GM18909 (cell line): Measurements from ENCODE around the gene HEXD.

Source experiments
- ATAC-seq: cut with Tn5 transposase; IDR thresholded peaks from one replicate; pipeline ENCODE4 v1.9.1; 2021; ENCODE audit warnings: mild to moderate bottlenecking; ENCODE audit not compliant: unreplicated experiment, poor library complexity

Gene HEXD

DNA sequence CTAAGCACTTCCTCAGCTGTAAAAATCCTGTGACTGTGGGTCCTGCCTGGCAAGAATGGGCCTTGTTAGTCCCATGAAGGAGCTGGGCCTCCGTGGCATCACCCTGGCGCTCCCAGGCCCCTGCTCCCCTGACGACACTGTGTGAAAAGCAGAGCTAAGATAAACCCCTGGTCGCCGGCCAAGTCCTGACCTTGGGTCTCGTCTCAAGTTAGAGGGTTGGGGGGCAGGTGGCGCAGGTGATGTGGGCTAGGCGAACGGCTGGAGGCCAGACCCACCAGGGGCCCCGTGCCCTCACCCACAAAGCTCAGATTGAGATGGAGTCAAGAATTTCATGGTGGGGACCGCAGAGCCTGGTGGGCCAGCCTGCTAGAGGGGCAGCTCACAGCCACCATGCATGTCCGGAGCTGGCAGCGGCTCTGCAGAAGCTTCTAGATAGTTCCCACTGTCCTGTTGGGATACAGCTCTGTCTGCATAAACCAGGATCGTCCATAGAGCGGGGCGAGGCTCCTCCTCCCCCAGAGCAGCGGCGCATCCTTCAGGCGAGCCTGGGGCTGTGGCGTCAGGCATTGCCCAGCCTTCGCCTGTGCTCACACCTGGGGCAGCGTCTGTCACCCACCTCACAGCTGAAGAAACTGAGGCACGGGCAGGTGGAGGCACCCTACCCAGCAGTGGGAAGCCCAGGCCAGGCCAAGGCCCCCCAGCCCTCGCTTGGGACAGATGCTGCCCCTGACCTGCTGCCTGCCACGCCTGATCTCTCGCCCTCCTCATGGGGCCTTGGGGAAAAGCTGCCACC is 20.4 kb downstream of the HEXD start:
- ATAC-seq = no peak

DNA sequence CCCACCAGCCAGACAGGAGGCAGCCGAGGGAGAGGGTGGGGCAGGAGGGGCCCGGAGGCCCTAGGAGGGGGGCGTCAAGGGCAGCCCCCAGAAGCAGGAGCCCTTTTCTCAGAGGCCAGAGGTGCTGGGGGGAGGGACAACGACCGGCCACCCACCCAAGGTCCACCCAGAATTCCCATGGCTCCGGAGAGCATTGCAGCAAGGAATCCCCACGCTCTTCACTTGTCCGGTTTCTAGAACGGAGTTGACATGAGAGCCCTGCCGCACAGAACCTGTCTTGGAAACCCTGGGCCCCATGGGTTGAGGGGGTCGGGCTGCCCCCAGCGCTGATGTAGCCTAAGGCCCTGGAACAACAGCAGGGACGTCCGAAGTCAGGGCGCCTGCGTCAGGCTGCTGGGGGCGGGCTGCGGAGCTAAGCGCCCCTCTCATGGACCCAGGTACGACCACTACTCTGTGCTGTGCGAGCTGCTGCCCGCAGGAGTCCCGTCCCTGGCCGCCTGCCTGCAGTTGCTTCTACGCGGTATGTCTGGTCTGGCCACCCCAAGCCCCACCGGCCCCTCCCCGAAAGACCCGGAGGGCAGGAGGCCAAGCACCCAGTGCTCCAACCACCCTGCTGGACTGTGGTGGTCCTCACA is 21.2 kb downstream of the HEXD start:
- ATAC-seq = no peak

DNA sequence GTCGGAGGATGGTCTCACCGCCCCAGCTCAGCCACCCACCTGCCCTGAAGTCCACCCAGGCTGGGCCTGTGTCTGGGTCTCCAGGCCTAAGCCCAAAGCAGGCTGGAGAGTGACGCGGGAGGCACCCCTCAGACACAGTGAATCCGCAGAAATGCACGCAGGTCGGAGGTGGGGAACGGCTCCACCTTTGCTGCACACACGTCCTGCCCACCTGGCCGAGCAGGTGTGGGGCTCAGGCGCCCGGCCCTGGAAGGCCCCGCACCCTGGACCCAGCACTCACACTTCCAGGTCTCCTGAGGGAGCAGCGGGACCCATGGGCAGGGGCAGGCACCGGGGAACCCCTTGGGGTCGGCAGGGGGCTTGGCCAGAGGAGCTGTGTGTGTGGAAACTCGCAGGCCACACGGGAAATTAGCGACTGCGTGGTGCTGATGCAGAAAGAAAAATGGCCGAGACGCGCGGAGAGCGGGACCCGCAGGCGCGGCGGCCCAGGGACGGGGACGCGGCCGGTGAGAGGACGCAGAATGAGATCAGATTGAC is 21.8 kb downstream of the HEXD start:
- no peak for ATAC-seq

DNA sequence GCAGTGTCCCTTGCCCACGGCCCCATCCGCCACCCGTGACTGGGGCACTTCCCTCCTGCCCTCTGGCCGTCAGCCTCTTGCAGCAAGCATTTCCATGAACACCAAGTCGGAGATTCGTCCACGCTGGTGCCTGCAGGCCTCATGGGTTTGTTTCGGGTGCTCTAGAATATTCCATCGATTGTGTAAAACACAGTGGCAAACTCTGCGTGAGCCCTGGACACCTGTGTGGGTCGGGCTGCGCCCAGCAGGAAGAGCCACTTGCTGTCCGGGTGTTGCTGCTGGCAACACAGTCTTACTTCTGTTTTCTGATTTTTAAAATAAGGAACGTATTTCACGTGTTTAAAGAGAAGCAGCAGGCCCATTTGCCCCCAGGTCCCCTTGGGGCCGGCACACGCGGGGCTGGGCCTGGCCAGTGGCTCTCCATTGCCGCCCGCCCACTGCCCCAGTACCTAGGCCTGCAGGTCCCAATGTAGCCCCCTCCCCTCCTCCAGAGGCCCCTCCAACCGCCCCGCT is 22.4 kb downstream of the HEXD start:
- no peak for ATAC-seq

DNA sequence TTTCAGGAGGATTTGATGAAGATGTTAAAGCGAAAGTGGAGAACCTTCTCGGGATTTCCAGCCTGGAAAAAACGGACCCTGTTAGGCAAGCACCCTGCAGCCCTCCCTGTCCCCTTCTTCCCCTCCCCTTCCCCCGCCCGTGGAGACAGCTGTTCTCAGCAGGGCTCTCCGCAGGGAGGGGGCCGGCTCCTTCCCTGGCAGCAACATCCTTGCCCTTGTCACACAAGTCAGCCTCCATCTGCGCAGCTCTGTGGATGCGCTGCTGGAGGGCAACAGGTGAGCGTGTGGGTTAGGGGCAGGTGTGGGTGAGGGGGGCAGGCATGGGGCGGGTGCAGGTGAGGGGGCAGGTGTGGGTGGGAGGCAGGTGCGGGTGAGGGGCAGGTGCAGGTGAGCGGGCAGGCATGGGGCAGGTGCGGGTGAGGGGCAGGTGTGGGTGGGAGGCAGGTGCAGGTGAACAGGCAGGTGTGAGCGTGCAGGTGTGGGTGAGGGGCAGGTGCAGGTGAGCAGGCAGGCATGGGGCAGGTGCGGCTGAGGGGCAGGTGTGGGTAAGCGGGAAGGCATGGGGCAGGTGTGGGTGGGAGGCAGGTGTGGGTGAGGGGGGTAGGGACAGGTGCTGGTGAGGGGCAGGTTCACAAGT is 23.0 kb downstream of the HEXD start:
- ATAC-seq = no peak

DNA sequence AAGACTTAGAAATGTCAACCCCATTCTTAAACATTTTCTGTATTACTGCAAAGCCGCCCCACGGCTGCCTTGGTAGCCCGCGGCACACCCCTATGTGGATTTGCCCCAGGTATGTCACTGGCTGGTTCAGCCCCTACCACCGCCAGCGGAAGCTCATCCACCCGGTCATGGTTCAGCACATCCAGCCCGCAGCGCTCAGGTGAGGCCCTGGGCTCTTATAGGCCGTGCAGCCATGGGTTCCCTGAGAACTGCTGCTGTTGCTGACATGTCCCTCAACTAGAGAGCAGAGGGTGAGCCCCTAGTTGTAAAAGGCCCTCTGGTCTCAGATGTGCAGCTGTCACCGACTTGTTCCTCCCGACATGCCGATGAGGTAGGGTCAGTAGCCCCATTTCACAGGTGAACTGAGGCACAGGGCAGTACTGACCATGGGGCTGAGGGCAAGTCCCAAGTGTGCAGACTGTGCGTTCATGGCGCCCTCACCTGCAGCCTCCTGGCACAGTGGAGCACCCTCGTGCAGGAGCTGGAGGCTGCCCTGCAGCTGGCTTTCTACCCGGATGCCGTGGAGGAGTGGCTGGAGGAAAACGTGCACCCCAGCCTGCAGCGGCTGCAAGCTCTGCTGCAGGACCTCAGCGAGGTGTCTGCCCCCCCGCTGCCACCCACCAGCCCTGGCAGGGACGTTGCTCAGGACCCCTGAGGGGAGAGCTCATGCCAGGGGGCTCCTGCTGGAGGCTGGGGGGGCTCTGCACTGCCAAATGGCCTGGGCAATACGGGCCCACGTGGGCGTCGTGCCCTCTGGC is 23.7 kb downstream of the HEXD start:
- ATAC-seq = no peak

DNA sequence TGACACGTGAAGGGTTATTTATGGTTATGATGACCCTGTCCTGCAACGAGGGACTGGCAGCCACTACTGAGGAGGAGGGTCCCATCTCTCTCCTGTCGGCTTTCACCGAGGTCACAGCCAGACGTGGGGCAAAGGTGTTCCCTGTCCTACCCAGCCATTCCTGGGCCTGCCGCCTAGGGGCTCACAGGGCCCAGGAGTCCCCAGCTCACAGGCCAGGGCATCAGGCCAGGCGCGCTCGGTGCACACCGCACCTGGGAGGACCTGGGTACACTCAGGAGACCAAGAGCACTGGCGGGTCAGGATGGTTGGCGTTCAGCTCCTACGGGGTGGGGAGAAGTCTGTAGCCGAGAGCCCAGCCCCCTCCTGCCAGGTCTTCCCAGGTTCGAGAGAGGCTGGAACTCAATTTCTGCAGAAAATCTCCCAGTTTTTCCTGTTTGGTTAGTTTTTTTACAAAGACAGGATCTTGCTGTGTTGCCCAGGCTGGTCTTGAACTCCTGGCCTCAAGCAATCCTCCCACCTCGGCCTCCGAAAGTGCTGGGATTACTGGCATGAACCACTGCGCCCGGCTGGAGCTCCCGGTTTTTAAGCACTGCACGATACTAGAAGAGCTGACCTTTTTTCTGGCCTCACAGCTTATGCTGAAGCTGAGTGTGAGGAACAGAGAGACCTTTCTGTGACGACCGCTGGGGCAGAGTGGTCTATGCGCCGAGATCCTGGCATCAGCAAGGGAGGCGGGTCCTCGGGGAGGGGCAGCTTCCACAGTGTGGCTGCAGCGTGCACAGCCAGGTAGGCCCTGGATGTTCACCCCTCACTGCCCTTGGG is 24.7 kb downstream of the HEXD start:
- no peak for ATAC-seq

DNA sequence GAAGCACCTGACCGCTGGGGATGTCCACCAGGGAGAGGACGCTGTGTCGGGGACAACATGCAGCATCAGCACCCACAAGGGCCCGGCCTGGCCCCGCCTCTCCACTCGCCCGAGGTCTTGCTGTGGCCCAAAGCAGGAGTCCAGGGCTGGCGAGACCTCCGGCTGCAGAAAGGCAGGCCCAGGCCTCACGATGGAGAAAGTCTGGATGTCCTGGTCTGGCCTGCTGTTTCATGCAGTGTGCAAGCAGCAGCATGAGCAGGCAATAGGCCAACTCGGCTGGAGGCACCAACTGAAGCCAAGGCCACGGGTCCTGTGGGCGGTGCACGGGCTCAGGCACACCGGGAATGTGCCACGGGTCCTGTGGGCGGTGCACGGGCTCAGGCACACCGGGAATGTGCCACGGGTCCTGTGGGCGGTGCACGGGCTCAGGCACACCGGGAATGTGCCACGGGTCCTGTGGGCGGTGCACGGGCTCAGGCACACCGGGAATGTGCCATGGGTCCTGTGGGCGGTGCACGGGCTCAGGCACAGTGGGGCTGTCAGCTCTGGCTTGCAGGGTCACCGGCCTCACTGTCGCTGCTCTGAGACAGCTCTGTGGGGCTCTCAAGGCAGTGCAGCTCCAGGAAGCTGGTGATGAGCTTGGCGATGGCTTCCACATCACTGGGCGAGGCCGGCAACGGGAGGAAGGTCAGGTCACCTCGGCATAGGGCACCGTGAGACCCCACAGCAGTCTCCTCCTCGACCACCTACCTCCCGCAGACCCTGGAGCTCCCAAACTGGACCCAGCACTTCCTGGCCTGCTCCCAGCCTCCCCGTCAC is 25.5 kb downstream of the HEXD start:
- ATAC-seq = no peak

DNA sequence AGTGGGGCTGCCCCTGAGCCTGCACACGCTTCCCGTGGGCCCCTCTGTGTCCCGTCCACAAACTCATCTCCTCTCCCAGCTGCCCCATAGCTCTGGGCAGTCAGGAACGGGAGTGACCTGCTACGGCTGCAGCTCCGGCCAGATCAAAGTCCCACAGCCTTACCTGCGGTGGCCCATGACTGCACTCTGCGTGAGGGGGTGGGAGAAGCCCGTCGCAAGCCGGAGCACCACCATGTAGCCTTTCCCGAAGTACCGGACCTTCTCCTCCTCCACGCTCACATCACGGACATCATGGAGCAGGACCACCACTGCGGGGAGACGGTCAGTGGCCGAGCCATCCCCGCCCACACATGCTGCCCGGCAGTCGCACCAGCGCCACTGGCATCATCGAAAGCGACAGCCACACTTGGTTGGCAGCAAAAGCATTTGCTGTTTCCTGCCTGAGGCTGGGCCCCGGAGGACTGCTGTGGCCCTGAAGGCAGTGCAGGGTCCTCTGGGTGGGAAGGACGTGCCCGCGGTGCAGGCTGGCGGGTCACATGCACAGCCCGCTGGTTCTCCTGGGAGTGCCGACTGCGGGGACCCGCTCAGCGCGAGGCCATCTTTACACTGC is 26.2 kb downstream of the HEXD start:
- no peak for ATAC-seq

DNA sequence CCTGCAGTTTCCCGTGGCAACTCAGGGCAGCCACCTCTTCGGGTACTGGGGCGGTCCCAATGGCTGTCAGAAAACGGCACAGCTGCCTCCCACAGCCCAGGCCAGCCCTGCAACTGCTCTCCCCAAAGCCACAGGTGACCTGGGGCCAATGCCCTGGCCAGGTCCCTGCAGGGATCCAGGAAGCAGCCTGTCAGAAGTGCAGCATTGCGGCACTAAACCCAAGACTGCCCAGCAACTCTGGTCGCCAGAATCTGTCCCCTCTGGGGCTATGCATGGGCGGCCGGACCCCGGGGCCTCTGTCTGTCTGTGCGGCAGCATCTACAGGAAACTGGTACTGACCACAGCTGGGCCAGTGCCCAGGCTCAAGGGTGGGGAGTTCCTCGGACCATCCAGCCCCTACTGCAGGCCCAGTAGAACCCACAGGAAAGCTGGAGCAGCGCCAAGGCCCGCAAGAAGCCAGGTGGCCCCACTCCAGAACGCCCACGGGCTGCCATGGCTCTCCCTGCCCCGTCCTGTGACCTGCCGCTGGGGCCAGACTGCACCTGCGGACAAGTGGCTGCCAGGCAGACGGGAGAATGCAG is 26.9 kb downstream of the HEXD start:
- no peak for ATAC-seq

DNA sequence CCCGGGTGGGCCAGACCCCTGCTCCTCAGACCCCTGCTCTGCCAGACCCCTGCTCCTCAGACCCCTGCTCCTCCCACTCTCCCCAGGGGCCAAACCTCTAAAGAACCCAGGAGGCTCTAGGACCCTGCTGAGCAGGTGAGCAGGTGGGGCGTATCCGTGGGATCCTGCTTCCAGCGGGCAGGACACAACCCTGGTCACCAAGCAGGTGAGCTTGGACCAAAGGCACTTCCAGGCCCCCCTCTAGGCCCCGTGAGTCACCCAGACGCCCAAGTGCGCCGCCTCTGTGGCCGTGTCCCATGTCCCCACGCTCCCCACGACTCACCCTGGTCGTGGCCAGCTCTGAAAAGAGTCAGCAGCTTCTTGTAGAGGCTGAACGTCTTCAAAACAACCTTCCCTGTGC is 27.4 kb downstream of the HEXD start:
- no peak for ATAC-seq

DNA sequence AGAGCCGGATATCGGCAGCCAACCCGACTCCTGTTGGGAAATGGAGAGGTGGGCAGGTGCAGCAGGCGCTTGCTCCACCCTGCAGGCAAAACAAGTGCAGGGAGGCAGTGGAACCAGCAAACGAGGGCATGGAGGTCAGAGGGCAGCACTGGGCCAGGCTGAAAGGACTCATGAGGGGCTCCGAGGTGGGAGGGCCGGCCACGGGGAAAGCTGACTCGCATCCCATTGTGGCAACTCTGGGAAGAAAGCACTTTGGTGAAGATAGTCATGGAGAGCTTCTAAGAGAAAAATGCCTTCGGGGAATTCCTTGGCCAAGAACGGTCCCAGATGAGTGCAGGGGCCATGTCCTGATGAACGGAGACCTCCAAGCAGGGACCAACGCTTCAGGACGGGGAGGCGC is 28.0 kb downstream of the HEXD start:
- ATAC-seq = no peak

DNA sequence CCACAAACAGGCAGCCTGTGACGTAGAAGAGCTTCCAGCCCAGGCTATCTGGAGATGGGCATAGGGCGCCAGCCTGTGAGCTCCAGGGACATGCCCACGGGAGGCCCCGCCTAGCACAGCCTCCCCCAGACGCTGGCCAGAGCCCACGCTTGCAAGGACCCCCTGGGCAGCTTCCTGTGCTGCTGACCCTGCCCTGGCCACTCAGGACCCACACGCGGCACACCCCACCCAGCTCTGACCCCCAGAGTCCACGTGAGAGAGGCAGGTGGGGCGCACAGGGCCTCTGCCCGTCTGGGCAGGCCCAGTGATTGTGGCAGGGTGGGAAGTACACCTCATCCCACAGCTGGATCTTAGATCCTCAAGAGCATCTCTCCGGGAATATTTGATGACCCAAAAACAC is 28.5 kb downstream of the HEXD start:
- ATAC-seq = no peak

DNA sequence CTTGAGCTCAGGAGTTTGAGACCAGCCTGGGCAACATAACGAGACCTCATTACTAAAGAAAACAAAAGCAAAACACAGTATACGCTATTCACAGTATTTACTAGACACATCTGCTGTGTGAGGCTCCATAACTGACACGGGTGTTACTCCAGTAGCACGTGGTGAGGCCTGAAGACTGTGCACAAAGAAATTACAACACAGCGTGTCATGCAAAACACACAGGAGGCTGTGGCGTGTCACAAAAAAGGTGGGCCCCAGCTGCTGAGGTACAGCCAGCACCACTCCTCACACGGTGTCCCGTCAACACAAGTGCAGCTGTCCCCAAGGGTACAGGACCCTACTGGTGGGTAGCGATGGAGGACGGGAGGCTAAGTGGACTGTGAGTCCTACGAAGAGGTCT is 29.7 kb downstream of the HEXD start:
- ATAC-seq = no peak

DNA sequence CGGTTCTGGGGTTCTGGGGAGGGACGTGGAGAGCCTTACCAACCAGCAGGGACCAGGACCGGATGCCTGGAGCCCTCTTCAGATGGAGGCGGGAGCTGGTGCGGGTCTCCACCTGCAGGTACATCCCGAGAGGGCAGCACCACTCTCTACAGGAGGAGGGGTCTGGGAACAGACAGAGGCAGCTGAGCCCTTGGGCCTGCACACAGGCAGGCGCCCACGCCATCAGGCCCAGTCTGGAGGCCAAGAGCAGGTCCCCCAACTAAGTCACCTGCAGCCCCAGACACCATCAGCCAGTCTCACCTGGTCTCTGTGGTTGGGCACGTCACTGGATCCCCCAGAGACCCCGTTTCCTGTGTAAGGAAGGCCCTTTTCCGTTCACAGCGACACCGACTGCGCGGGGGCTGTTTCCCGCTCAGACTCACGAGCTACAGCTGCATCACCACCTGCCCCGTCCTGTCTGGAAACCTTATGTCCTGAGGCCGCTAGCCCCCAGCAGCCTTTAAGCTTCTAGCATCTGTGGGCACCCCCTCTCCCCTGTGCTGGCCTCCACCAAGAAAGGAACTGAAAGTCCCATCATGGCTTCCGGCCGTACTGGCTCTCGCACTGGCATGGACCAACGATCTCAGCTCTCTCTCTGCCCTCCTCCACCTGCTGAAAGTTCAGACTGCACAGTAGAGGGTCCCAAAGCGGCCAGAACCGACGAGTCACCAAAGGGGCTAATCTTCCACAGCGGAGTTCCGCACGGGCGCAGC is 31.2 kb downstream of the HEXD start:
- ATAC-seq = peak; percentile 66

DNA sequence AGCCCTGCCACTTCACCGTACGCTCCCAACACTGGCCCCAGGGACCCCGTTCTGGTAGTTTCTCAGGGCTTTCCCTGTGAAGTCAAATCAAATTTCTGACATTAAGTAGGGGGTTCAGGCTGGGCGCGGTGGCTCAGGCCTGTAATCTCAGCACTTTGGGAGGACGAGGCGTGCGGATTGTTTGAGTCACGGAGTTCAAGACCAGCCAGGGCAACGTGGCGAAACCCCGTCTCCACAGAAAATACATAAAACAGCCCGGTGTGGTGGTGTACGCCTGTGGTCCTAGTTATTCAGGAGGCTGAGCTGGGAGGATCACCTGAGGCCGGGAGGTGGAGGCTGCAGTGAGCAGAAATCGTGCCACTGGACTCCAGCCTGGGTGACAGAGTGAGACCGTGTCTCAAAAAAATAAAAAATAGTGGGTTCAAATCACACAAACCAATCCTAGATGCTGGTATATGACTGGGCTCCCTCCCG is 31.8 kb downstream of the HEXD start:
- no peak for ATAC-seq
